HG03159 (cell line): ENCODE results near the gene SH3RF2.
A peak's percentile ranks its signal among the peaks of the same experiment; 100 is the strongest.
"Not testable (repeated sequence)": the region's sequence is repeated elsewhere in the genome, so short reads cannot be mapped to it uniquely, and the experiment has no call there.

Experiments
- ATAC-seq: cut with Tn5 transposase; IDR thresholded peaks from one replicate; pipeline ENCODE4 v1.9.1; 2021; ENCODE audit warnings: mild to moderate bottlenecking, moderate library complexity; ENCODE audit not compliant: unreplicated experiment

Gene SH3RF2, protein sequence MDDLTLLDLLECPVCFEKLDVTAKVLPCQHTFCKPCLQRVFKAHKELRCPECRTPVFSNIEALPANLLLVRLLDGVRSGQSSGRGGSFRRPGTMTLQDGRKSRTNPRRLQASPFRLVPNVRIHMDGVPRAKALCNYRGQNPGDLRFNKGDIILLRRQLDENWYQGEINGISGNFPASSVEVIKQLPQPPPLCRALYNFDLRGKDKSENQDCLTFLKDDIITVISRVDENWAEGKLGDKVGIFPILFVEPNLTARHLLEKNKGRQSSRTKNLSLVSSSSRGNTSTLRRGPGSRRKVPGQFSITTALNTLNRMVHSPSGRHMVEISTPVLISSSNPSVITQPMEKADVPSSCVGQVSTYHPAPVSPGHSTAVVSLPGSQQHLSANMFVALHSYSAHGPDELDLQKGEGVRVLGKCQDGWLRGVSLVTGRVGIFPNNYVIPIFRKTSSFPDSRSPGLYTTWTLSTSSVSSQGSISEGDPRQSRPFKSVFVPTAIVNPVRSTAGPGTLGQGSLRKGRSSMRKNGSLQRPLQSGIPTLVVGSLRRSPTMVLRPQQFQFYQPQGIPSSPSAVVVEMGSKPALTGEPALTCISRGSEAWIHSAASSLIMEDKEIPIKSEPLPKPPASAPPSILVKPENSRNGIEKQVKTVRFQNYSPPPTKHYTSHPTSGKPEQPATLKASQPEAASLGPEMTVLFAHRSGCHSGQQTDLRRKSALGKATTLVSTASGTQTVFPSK

DNA sequence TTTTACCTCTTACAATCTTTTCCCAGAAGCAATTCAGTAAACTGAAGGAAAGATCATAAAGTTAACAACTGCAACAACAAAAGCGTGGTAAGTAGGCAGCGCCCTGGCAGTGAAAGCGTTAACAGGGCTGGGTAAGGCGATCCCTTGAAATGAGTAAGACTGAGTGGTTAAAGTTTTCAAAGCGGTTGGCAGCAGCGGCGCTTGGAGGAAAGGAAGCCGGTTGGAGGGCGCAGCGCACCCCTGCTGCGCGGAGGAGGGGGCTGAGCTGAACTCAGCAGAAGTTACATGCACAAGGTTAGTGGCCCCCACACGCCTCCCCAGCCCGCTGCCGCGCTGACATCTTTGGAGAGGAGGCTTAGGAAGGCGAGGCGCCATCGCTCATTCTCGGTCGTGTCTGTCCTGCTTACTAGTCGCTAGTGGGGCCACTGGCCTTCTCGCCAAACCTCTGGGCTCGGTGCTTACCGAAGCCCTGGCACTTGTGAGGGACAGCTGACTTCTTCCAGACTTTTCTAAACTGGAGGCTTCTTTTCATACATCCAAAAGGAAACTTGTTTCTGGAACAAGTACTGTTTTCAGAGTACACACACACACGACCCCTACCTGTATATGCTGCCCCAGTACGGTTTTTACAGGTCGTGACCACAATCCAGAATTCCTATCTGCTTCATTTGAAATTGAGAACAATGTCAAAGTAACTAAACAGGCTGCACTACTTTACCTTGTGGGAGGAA is at the start of gene SH3RF2:
Gene SH3RF2 (plus strand): TSS at position 178 of the 731 bp plus-strand sequence. CDS start 1,351 bp downstream, outside the sequence.
- no peak for ATAC-seq

- ATAC-seq: no peak
Measured at GRCh38 chr5:145887217-145887616, 49.2 kb upstream of the SH3RF2 start.

DNA sequence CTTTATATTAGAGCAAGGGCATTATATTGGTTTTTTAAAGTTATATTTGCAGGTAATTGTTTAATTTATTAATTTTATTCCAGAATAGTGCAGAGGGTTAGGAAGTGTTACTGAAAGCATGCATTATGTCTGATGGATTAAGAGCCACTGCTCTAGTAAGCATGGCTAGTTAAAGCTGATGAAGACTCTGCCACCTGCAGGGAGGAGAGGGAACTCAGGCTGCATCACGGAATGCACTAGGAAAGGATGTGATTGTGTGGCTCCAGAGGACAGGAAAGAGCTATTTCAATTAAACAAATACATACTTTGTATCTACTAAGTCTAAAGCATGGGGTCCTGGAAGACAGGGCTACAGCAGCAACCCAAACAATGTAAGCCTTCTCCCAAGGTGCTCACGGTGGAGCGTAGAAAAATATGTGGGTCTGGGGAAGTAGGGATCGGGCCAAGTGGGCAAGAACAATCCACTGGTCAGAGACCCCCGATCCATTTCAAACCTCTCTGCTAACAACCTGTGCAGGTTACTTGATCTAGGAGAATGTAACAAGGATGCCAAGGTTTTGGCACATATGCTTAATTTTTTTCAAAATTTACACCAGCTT is 48.3 kb upstream of the SH3RF2 start:
- ATAC-seq: peak; percentile 72

DNA sequence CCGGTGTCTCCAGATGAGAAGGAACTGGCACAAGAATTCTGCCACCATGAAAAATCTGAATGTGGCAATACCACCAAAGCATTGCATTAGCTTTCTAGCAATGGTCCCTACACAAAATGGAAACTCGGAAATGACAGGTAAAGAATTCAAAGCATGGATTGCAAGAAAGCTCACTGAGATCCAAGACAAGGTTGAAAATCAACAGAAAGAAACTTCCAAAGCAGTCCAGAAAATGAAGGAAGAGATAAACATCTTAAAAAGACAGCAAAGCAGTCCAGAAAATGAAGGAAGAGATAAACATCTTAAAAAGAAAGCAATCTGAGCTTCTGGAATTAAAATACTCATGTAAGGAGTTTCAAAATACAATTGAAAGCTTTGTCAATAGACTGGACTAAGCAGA is 46.8 kb upstream of the SH3RF2 start:
- ATAC-seq: no peak

DNA sequence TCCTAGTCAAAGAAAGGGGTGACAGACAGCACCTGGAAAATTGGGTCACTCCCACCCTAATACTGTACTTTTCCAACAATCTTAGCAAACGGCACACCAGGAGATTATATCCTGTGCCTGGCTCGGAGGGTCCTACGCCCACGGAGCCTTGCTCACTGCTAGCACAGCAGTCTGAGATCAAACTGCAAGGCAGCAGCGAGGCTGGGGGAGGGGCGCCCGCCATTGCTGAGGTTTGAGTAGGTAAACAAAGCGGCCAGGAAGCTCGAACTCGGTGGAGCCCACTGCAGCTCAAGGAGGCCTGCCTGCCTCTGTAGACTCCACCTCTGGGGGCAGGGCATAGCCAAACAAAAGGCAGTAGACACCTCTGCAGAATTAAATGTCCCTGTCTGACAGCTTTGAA is 45.0 kb upstream of the SH3RF2 start:
- ATAC-seq: not testable (repeated sequence)

DNA sequence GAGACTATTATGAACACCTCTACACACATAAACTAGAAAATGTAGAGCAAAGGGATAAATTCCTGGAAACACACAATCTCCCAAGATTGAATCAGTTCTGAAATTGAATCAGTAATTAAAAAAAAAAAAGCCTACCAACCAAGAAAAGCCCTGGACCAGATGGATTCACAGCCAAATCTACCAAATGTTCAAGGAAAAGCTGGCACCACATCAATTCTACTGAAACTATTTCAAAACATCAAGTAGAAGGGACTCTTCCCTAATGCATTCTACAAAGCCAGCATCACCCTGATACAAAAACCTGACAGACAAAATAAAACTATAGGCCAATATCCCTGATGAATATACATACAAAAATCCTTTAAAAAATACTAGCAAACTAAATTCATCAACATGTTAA is 38.2 kb upstream of the SH3RF2 start:
- no peak for ATAC-seq

- ATAC-seq: no peak
Measured at GRCh38 chr5:145902421-145902820, 34.0 kb upstream of the SH3RF2 start.

- ATAC-seq: peak; percentile 77
Measured at GRCh38 chr5:145903113-145903512, 33.3 kb upstream of the SH3RF2 start.

- no peak for ATAC-seq
Measured at GRCh38 chr5:145903867-145904266, 32.5 kb upstream of the SH3RF2 start.

- ATAC-seq: no peak
Measured at GRCh38 chr5:145904743-145905142, 31.6 kb upstream of the SH3RF2 start.

GRCh38 chr5:145906401-145906800 is 30.0 kb upstream of the SH3RF2 start:
- no peak for ATAC-seq

- ATAC-seq: no peak
Measured at GRCh38 chr5:145908206-145908960, 28.0 kb upstream of the SH3RF2 start.

GRCh38 chr5:145911164-145911563 is 25.2 kb upstream of the SH3RF2 start:
- ATAC-seq: no peak

DNA sequence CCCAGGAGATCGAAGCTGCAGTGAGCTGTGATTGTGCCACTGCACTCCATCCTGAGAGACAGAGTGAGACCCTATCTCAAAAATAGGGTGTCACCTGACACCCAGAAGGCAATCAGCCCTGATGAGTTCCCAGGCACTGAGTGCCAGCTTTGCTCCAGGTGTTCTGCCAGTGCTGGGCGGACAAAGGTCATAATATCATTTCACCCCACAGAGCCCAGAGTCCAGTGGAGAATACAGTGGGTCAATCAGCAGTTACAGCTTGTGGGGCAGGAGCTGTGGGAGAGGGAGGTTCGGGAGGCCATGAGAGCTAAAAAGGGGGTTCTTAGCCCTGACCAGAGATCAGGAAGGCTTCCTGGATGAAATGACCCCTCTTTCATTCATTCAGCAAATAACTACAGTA is 24.4 kb upstream of the SH3RF2 start:
- no peak for ATAC-seq

GRCh38 chr5:145912594-145912993 is 23.8 kb upstream of the SH3RF2 start:
- no peak for ATAC-seq

DNA sequence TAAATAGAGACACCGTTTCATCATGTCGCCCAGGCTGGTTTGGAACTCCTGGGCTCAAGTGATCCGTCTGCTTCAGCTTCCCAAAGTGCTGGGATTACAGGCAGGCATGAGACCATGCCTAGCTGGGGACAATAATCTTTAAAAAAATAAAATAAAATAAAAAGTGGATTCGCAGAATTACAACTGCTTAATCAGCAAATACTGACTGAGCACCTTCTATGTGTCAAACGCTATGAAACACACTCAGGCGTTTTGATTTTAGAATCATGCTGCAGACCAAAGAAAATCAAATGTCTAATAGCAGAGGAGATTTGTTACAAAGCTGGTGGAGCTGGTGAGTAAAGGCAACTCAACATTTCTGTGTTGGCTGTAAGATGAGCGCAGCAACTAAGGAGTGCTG is 22.7 kb upstream of the SH3RF2 start:
- no peak for ATAC-seq

DNA sequence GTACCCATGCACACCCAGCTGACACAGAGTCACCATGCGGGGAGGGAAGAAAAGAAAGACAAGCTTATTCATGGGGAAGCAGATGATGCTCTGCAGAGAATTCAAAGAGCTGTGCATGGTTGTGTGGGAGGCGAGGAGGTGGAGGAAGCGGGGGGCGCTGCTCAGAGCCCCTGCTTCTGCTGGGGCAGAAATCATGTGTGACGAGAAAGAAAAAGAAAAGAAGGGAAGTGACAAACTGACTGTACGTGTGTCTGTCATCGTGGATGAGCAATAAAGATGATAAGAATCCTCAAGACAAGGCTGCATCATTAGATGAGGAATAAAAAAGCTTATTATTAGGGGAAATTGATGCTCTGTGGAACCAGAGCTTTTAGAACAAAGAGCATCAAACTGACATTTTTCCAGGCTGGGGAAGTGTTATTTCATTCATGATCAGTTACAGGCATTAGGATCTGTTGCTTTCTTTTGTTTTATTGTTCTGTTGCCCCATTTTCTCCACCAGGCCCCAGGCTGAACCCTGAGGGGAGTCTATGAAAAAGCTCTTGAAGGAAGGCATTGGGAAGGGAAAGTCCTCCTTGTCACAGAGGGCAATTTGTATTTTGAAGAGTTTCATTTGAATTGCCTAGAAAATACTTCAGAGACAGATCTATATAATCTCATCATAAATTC is 20.3 kb upstream of the SH3RF2 start:
- ATAC-seq: no peak

GRCh38 chr5:145917288-145917687 is 19.1 kb upstream of the SH3RF2 start:
- no peak for ATAC-seq

DNA sequence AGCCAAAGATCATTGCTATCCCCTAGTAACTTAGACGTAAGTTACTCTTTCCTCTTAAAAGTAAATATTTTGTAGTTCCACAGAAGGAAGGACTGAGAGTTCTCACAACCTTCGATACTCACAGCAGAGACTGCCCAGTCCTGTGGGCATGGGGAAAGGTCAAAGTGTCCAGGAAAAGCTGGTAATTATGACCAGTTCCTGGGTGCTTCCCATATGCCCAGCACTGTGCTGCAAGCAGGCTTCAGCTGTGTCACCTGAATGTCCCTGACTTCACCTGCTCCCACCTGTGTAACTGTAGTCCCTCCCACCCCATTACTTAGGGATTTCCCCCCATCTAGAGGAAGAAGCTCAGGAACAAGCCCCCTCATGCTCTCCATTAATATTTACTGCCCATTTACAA is 18.0 kb upstream of the SH3RF2 start:
- no peak for ATAC-seq

- ATAC-seq: no peak
Measured at GRCh38 chr5:145919413-145919812, 17.0 kb upstream of the SH3RF2 start.
